Activated naive CD8-positive, alpha-beta T cell (primary cell): ENCODE data around the gene KIAA1958.

Experiments used
- H3K27ac Mint-ChIP-seq: one replicate; pipeline ENCODE4 v1.8.0; 2021; ENCODE audit warnings: mixed read lengths
- H3K27me3 Mint-ChIP-seq: one replicate; pipeline ENCODE4 v1.8.0; 2021; ENCODE audit warnings: mixed read lengths
- H3K36me3 Mint-ChIP-seq: one replicate; pipeline ENCODE4 v1.8.0; 2021; ENCODE audit warnings: mixed read lengths
- H3K4me1 Mint-ChIP-seq: one replicate; pipeline ENCODE4 v1.8.0; 2021; ENCODE audit warnings: low read depth, mixed read lengths
- H3K4me3 Mint-ChIP-seq: one replicate; pipeline ENCODE4 v1.8.0; 2021; ENCODE audit warnings: mild to moderate bottlenecking, mixed read lengths
- H3K9me3 Mint-ChIP-seq: one replicate; pipeline ENCODE4 v1.8.0; 2021; ENCODE audit warnings: low read depth, mixed read lengths

Gene KIAA1958, protein sequence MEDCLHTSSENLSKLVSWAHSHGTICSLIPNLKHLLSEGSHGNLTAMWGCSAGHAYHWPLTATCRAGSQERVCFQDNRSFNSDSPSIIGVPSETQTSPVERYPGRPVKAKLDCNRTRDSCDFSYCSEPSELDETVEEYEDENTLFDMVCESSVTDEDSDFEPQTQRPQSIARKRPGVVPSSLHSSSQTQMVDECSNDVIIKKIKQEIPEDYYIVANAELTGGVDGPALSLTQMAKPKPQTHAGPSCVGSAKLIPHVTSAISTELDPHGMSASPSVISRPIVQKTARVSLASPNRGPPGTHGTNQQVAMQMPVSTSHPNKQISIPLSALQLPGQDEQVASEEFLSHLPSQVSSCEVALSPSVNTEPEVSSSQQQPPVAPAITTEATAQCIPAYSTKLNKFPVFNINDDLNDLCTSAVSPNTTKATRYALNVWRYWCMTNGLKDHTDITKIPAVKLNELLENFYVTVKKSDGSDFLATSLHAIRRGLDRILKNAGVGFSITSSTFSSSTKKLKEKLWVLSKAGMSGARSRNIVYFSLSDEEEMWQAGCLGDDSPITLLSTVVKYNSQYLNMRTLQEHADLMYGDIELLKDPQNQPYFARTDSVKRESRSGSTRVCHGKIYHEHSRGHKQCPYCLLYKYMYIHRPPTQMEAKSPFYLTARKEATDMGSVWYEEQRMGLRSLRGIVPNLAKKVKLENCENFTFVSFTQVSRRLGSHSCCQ

DNA sequence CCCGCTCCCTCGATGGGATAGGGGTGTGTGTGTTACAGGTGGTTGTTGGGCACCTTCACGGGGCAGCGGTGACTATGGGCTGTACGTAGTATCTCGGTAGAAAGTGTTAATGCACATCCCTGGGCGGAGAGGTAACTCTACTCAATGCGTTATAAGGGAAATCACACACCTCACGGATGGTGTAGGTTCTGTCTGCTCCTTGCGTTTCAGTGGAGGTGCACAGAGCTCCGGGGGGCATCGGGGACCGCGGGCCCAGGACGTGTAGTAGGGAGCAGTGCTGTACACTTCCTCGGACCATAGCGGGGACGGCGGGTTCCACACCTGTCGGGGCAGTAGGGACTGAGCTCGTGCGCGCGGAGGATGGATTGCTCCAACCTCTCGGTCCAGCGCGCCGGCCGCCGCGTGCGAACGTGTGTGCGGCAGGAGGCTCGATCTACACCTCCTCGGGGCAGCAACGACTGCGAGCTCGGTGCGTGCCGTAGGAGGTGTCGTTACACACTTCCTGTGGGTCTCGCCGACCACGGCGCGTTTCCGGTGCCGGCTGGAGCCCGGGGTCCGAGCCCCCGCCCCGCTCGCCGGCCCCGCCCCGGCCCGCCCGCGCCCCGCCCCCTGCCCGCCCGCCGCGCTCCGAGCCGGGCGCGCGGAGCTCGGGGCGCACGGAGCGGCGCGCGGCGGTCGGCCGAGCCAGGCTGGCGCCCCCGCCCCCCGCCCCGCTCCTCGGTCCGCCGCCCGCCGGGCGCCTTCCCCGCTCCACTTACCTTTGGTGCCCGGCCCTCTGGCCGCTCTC lies at the start of gene KIAA1958:
Gene KIAA1958, plus strand, starts transcription at position 607 of the 787 bp plus-strand sequence. CDS start 87,254 bp downstream, outside the sequence.
- Mint-ChIP-seq H3K27me3 (no peaks in the 10 kb centered on the region), H3K4me3 (peak within 1 kb of the TSS; percentile 98), H3K27ac (peak within 1 kb of the TSS; percentile 96), H3K9me3 (no peaks in the 10 kb centered on the region), H3K4me1 (peaks cover 42% of the 10 kb centered on the region), H3K36me3 (peaks cover 2% of the 10 kb centered on the region)

DNA sequence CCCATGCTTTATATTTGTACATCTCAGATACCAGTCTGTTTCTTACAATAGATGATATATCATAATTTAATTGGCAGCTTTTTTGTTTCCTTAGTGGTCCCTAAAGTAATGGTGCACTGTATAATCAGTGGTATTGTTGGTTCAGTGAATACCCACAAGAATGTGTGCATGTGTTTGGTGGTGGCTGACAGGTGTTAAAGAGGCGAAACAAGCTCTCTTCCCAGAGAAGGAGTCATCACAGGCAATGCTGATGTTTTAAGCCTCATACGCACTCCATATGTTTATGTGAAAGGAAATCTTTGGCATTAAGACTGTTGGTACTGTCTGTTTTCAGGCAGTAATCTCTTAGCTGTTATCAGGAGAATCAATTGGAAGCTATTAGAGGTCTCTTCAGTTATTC lies 49.2 kb upstream of the KIAA1958 start:
- H3K27ac Mint-ChIP-seq, result no peak overlapping the region
- H3K4me3 Mint-ChIP-seq, result no peak overlapping the region
- no peaks in the 10 kb centered on the region for H3K9me3 Mint-ChIP-seq
- H3K36me3 Mint-ChIP-seq, result peaks cover 10% of the 10 kb centered on the region
- H3K27me3 Mint-ChIP-seq, result no peaks in the 10 kb centered on the region
- no peaks in the 10 kb centered on the region for H3K4me1 Mint-ChIP-seq

DNA sequence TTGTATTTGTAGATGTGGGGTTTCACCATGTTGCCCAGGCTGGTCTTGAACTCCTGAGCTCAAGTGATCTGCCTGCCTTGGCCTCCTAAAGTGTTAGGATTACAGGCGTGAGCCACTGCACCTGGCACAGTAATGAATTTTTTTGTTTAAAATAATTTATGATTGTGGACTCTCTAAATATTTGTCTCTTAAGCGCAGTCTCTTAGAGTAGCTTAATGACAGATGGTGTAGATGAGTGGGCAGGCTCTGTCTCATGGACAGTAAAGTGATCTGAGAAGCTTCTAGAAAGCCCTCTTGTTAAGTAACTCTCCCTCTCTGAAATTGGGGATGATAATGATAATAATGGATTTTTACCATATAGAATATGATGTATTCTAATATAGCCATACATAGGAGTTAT lies 47.5 kb upstream of the KIAA1958 start:
- H3K27me3 Mint-ChIP-seq, result no peaks in the 10 kb centered on the region
- no peak overlapping the region for H3K4me3 Mint-ChIP-seq
- peaks cover 7% of the 10 kb centered on the region for H3K36me3 Mint-ChIP-seq

DNA sequence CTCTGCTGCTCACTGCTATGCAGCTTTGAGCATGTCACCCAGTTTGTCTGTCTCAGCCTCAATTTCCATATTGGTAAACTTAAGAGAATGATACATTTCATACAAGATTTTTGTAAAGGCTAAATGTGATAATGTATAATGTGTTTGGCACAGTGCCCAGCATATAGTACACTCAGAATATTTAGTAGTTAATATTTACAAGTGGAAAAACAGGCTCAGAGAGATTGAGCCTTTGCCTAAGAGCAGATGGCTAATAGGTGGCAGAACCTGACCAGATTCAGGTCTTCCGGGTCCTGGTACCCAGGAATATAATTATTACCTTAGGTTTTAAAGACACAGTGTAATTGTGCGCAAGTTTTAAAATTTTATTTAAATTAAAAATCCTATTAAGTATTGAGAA lies 46.8 kb upstream of the KIAA1958 start:
- Mint-ChIP-seq H3K27ac (no peak overlapping the region), H3K9me3 (no peaks in the 10 kb centered on the region), H3K36me3 (peaks cover 4% of the 10 kb centered on the region), H3K27me3 (no peaks in the 10 kb centered on the region), H3K4me3 (no peak overlapping the region), H3K4me1 (no peaks in the 10 kb centered on the region)

More for the DNA sequence above, 47.5 kb upstream of the KIAA1958 start:
- Mint-ChIP-seq H3K4me1 (no peaks in the 10 kb centered on the region), H3K9me3 (no peaks in the 10 kb centered on the region), H3K27ac (no peak overlapping the region)

DNA sequence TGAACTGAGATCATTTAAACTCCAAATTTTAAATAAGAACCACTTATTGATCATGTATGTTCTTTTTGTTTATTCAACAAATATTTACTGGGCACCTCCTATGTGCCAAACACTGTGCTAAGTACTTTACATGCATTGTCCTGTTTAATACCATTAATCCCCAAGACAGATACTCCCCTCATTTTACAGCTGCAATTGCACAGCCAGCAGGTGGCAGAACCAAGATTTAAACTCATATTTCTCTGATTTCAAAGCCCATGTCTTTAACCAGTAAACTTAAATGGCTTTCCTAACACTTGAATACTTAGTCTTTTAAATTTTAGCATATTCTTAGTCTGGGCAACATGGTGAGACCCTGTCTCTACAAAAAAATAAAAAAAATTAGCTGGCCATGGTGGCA lies 43.4 kb upstream of the KIAA1958 start:
- H3K4me3 Mint-ChIP-seq, result no peak overlapping the region
- no peaks in the 10 kb centered on the region for H3K4me1 Mint-ChIP-seq
- peaks cover 4% of the 10 kb centered on the region for H3K36me3 Mint-ChIP-seq
- no peaks in the 10 kb centered on the region for H3K9me3 Mint-ChIP-seq
- no peaks in the 10 kb centered on the region for H3K27me3 Mint-ChIP-seq
- H3K27ac Mint-ChIP-seq, result no peak overlapping the region

DNA sequence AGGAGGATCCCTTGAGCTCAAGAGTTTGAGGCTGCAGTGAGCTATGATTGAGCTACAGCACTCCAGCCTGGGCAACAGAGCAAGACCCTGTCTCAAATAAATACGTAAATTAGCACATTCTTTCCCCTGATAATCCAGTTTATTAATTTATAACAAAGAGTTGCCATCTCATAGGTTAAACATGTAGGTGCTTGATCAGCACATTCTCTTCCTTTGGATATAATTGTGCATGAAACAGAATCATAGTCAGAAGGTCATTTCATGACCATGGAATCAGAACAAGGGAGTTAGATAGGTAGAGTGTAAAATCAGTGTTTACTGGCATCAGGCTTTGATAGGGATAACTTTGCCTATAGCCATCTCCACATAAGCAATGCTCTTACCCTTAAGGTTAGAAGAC lies 43.0 kb upstream of the KIAA1958 start:
- Mint-ChIP-seq H3K36me3 (peaks cover 4% of the 10 kb centered on the region), H3K4me3 (no peak overlapping the region), H3K27me3 (no peaks in the 10 kb centered on the region), H3K27ac (no peak overlapping the region), H3K9me3 (no peaks in the 10 kb centered on the region), H3K4me1 (no peaks in the 10 kb centered on the region)

DNA sequence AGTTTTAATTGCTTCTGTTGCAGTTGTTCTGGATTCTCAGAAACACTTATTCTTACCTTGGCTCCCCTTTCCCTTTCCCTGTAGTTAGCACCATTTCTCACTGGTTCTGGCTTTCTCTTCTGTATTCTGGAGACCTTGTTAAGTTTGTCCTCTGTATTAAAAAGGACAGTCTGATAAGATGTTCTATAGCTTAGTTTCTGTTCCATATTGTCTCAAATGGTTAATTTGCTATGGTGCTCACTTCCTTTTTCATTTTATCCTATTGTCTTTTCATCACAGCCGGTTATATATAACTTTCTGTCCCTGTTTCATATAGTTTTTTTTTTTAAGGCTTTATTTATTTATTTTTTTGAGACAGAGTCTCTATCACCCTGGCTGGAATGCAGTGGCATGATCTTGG lies 41.4 kb upstream of the KIAA1958 start:
- Mint-ChIP-seq H3K36me3 (peaks cover 4% of the 10 kb centered on the region), H3K9me3 (no peaks in the 10 kb centered on the region), H3K4me3 (no peak overlapping the region), H3K27me3 (no peaks in the 10 kb centered on the region), H3K4me1 (no peaks in the 10 kb centered on the region), H3K27ac (no peak overlapping the region)

DNA sequence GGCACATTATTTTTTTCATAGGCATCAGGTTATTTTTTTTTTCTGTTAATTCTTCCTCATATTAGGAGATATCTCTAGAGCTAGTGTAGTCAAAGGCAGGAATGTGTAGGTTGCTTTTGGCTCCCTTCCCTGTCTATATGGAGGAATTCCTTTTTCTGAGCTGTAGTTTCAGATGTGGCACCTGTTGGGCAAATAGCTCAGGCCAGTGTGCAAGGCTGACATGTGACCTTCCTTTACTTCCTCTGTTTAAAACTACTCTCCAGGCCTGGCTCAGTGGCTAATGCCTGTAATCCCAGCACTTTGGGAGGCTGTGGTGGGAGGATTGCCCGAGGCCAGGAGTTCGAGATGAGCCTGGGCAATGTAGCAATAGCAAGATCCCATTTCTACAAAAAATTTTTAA lies 40.5 kb upstream of the KIAA1958 start:
- Mint-ChIP-seq H3K9me3 (no peaks in the 10 kb centered on the region), H3K27ac (no peak overlapping the region), H3K4me1 (no peaks in the 10 kb centered on the region), H3K4me3 (no peak overlapping the region), H3K27me3 (no peaks in the 10 kb centered on the region), H3K36me3 (peaks cover 2% of the 10 kb centered on the region)

DNA sequence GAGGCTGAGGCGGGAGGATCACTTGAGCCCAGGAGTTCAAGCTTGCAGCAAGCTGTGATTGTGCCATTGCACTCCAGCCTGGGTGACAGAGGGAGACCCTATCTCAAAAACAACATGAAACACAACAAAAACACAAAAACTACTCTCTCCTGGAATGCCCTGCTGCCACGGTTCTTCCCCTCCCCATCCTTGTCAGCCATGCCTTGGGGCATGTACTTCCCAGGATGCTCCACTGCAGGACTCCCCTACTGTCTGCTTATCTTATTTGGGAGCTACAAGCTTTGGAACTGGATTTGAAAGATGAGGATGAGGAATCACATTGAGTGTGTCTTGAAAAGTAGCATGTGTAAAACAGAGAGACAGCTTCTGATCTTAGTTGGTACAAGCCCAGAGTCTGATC lies 40.1 kb upstream of the KIAA1958 start:
- no peak overlapping the region for H3K27ac Mint-ChIP-seq
- H3K4me3 Mint-ChIP-seq, result no peak overlapping the region
- no peaks in the 10 kb centered on the region for H3K9me3 Mint-ChIP-seq
- no peaks in the 10 kb centered on the region for H3K27me3 Mint-ChIP-seq
- H3K4me1 Mint-ChIP-seq, result peaks cover 1% of the 10 kb centered on the region
- H3K36me3 Mint-ChIP-seq, result no peaks in the 10 kb centered on the region

DNA sequence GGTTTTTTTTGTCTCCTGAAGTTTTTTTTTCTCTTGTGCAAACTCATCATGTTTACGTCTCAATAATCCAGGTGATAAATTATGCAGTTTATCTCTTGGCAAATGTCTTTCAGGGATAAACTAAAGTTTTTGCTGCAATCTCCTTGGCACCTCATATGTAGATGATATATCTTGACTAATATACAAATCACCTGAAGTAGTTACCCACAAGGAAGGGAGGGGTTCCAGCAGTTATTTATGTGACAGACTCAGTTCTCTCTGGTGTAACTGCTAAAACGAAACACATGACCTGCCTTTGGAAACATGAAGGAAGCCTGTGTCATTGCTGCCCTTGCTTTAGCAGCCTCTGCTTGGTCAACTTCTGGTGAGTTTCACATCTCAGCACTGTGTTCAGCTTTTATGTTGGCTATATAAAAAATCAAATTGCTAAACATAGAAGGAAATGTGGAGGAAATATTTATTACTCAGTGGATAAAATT lies 39.3 kb upstream of the KIAA1958 start:
- Mint-ChIP-seq H3K9me3 (no peaks in the 10 kb centered on the region), H3K4me1 (peaks cover 3% of the 10 kb centered on the region), H3K27me3 (no peaks in the 10 kb centered on the region), H3K27ac (no peak overlapping the region), H3K4me3 (no peak overlapping the region), H3K36me3 (no peaks in the 10 kb centered on the region)

DNA sequence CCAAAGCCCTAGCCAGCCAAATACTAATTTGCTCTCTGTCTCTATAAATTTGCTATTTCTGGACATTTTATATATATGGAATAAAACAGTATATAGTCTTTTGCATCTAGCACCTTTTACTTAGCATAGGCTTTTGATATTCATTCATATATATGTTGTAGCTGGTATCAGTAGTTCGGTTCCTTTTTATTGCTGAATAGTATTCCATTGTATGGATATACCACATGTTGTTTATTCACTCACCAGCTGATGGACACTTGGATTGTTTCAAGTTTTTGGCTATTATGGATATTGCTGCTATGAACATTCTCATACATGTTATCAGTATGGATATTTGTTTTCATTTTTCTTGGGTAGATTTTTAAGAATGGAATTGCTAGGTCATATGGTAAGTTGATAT lies 23.8 kb upstream of the KIAA1958 start:
- Mint-ChIP-seq H3K4me3 (no peak overlapping the region), H3K27ac (no peak overlapping the region), H3K36me3 (peaks cover 27% of the 10 kb centered on the region), H3K9me3 (no peaks in the 10 kb centered on the region), H3K27me3 (no peaks in the 10 kb centered on the region), H3K4me1 (no peaks in the 10 kb centered on the region)

DNA sequence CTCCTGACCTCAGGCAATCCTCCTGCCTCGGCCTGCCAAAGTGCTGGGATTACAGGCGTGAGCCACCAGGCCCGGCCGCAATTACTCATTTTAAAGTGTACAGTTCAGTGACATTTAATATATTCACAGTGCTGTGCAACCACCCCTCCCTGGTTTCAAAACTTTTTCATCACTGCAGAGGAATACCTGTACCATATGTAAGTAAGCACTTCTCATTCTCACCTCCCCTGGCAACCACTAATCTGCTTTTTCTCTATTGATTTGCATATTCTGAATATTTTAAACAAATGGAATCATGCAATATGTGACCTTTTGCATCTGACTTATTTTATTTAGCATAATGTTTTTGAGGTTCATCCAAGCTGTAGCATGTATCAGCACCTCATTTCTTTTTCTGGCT lies 21.3 kb upstream of the KIAA1958 start:
- Mint-ChIP-seq H3K36me3 (peaks cover 27% of the 10 kb centered on the region), H3K4me1 (no peaks in the 10 kb centered on the region), H3K4me3 (no peak overlapping the region), H3K27ac (no peak overlapping the region), H3K27me3 (no peaks in the 10 kb centered on the region), H3K9me3 (no peaks in the 10 kb centered on the region)

DNA sequence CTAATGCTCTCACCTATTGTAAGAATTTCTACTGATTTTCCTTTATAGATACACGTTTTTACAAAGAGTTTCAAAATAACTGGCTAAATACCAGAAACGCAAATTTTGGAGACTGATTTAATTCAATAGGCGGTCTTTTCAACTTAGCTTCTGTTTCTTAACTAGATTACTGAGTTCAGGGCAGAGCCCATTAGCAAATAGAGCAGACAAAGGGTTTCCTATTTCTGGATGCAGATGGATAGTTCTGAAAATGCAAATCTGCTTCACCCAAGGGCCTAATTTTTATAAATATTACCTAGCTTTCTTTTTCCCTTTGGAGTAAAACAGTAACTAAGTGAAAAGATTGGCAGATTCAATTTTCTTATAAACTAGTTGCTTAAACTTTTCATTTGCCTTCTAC lies 13.6 kb upstream of the KIAA1958 start:
- Mint-ChIP-seq H3K4me1 (no peaks in the 10 kb centered on the region), H3K36me3 (peaks cover 23% of the 10 kb centered on the region), H3K4me3 (no peak overlapping the region), H3K27ac (no peak overlapping the region), H3K9me3 (no peaks in the 10 kb centered on the region), H3K27me3 (no peaks in the 10 kb centered on the region)

DNA sequence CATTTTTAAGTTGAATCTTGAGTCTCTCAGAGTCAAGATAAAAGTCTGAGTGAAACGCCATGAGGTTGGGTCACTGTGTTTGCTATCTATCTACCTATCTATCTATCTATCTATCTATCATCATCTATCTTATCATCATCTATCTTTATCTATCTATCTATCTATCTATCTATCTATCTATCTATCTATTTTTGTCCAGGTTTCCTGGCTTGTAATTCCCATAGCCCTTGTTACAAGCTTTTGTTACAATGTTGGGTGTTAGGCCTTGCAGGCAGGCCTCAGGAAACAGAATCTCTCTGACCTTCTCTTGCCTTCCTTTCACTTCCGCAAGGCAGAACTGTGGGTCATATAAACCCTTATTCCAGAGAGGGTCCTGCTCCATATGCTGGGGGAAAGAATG lies 12.6 kb upstream of the KIAA1958 start:
- H3K36me3 Mint-ChIP-seq, result peaks cover 24% of the 10 kb centered on the region
- H3K4me3 Mint-ChIP-seq, result no peak overlapping the region
- no peak overlapping the region for H3K27ac Mint-ChIP-seq
- no peaks in the 10 kb centered on the region for H3K27me3 Mint-ChIP-seq
- H3K4me1 Mint-ChIP-seq, result no peaks in the 10 kb centered on the region
- H3K9me3 Mint-ChIP-seq, result no peaks in the 10 kb centered on the region

DNA sequence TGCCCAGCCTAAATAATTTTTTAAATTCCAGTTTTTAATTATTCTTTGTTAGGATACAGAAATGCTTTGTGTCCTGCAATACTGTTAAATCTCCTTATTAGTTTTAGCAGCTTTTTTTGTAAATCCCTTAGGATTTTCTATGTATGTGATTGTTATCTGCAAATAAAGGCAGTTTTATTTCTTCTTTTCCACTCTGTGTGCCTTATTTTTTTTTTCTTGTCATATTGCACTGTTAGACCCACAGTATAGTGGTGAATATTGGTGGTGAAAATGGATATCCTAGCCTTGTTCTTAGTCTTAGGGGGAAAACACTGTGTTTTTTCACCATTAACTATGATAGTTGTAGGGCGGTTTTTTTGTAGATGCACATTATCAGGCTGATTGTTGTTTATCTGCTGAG lies 11.3 kb upstream of the KIAA1958 start:
- no peaks in the 10 kb centered on the region for H3K4me1 Mint-ChIP-seq
- H3K36me3 Mint-ChIP-seq, result peaks cover 23% of the 10 kb centered on the region
- no peak overlapping the region for H3K4me3 Mint-ChIP-seq
- no peaks in the 10 kb centered on the region for H3K9me3 Mint-ChIP-seq
- no peaks in the 10 kb centered on the region for H3K27me3 Mint-ChIP-seq
- H3K27ac Mint-ChIP-seq, result no peak overlapping the region
